Activated CD4-positive, alpha-beta T cell treated with anti-CD3 and anti-CD28 coated beads for 36 hours (primary cell): ENCODE measurements around the gene OSBPL10. TPM values are rescaled to one million over a fixed set of nuclear protein-coding genes. Genes with fewer than 3 reads are reported as not detected.

Experiments used
- ATAC-seq: fragments of 200-7000 bp; cut with Tn5 transposase; one replicate; pipeline ENCODE4 v1.10.0; 2021; ENCODE audit warnings: mild to moderate bottlenecking, moderate library complexity
- CTCF ChIA-PET: fragments of 350-600 bp; sonication (Branson Sonifier 250); formaldehyde crosslinking; loops from one replicate; lab custom pipeline; 2021; ENCODE audit warnings: antibody characterized with exemption; lab: Charles Lee
- POLR2A ChIA-PET: fragments of 350-600 bp; sonication (Branson Sonifier 250); formaldehyde crosslinking; loops from one replicate; lab custom pipeline; 2021; ENCODE audit warnings: antibody characterized with exemption, inconsistent platforms; lab: Charles Lee
- DNase-seq: peaks from one replicate; pipeline ENCODE4 v3.0.0-alpha.2; 2020
- H3K27ac Mint-ChIP-seq: one replicate; pipeline ENCODE4 v1.8.0; 2021; ENCODE audit warnings: mixed read lengths
- H3K27me3 Mint-ChIP-seq: one replicate; pipeline ENCODE4 v1.8.0; 2021; ENCODE audit warnings: mixed read lengths
- H3K36me3 Mint-ChIP-seq: one replicate; pipeline ENCODE4 v1.8.0; 2021; ENCODE audit warnings: low read depth, mixed read lengths
- H3K4me1 Mint-ChIP-seq: one replicate; pipeline ENCODE4 v1.8.0; 2021; ENCODE audit warnings: mixed read lengths
- H3K4me3 Mint-ChIP-seq: one replicate; pipeline ENCODE4 v1.8.0; 2021; ENCODE audit warnings: mild to moderate bottlenecking, moderate library complexity, mixed read lengths
- H3K9me3 Mint-ChIP-seq: one replicate; pipeline ENCODE4 v1.8.0; 2021; ENCODE audit warnings: low read depth, mixed read lengths
- intact Hi-C, 2 experiments: fragments of 100-400 bp; cut with DNase I in 1 of 2; cut with micrococcal nuclease in 1 of 2; formaldehyde crosslinking; loops; one replicate each; pipeline versions ENCODE4 v1.14.2 to v1.15.1; 2022 to 2024; cut with DNase I, micrococcal nuclease
- total RNA-seq, 2 experiments: library from RNA; stranded (reverse); gene quantifications; one replicate each; pipeline ENCODE4 v1.2.3, GENCODE V29; 2021

OSBPL10 gene
- total RNA-seq, 2 experiments from 2014 or later, result 11.2 to 11.8 TPM

DNA sequence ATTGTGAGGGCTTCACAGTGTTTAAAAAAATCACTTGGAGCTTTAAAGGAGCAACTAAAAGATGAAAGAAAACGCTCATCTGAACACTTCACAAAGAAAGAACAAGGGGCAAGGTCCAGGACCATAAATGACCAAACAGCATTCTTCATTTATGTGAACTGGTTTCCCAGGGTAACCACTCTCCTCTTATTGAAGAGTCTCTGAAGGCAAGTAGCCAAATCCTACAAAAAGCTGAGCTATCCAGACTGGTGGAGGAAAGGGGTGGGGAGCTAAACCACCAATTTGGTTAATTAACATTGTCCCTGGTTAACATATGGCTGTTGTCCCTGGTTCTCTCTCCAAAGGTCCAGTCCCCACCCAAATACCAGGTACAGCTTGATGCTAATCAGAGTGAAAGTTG lies 58.1 kb downstream of the OSBPL10 start:
- Mint-ChIP-seq H3K4me1 (peaks cover 34% of the 10 kb centered on the region), H3K27me3 (peaks cover 2% of the 10 kb centered on the region), H3K36me3 (peaks cover 13% of the 10 kb centered on the region), H3K9me3 (peaks cover 11% of the 10 kb centered on the region), H3K4me3 (no peak overlapping the region), H3K27ac (no peak overlapping the region)
- DNase-seq, result no peak
- no peak for ATAC-seq
- POLR2A ChIA-PET, result no interaction called here
- intact Hi-C loops, result loop anchor here in 1 of 2 experiments (10.0 kb wide), 1 partner anchor 148 kb away; no protein-coding TSS in a partner anchor
- CTCF ChIA-PET, result interaction anchor here (1.1 kb wide), 1 partner anchor 299 kb away, joined by 3 read pairs; no protein-coding TSS in a partner anchor

DNA sequence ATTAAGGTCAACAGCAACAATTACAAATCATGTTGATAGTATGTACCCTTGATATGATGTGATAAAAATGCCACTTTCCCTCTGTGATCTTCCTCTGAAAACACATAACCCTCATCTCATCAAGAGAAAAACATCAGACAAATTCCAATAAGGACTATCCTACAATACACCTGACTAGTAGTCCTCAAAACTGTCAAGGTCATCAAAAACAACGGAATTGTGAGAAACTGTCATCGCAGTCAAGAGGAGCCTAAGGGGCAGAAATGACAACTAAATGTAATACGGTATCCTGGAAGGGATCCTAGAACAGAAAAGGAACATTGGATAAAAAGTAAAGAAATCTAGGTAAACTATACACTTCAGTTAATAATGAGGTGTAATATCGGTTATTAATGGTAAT lies 59.2 kb downstream of the OSBPL10 start:
- ChIA-PET CTCF (no interaction called here), POLR2A (no interaction called here)
- Mint-ChIP-seq H3K4me1 (peaks cover 32% of the 10 kb centered on the region), H3K27me3 (peaks cover 2% of the 10 kb centered on the region), H3K36me3 (peaks cover 13% of the 10 kb centered on the region), H3K9me3 (peaks cover 11% of the 10 kb centered on the region), H3K27ac (no peak overlapping the region), H3K4me3 (no peak overlapping the region)
- ATAC-seq, result no peak
- DNase-seq, result no peak
- intact Hi-C loops, result loop anchor here in 1 of 2 experiments (10.0 kb wide), 1 partner anchor 147 kb away; no protein-coding TSS in a partner anchor

GRCh38 chr3:31920310-31920709 lies 60.8 kb downstream of the OSBPL10 start:
- intact Hi-C loops, result loop anchor here in 1 of 2 experiments (10.0 kb wide), 1 partner anchor 146 kb away; no protein-coding TSS in a partner anchor
- DNase-seq (no peak), ATAC-seq (no peak)
- ChIA-PET POLR2A (no interaction called here), CTCF (no interaction called here)
- Mint-ChIP-seq H3K27ac (no peak overlapping the region), H3K36me3 (peaks cover 13% of the 10 kb centered on the region), H3K9me3 (peaks cover 11% of the 10 kb centered on the region), H3K4me1 (peaks cover 28% of the 10 kb centered on the region), H3K27me3 (peaks cover 2% of the 10 kb centered on the region), H3K4me3 (no peak overlapping the region)

DNA sequence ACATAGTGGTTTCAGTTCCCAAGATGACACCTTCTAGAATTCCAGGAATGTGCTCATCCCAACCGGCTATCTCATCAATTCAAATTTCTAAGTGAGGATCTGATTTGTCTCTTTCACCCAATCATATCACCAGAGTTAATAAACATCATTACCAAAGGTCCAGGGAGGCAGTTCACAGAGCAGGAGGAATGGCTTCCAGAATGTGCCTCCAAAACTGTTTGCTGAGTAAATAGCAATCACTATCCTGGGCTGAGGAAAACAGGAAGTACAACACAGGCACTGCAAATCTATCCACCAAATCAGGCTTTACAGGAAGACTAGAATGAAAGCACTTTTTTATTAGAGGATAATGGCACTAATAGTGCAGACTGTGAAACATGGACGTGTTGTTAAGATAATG lies 61.5 kb downstream of the OSBPL10 start:
- POLR2A ChIA-PET, result no interaction called here
- DNase-seq (no peak), ATAC-seq (no peak)
- Mint-ChIP-seq H3K27ac (no peak overlapping the region), H3K36me3 (peaks cover 13% of the 10 kb centered on the region), H3K9me3 (peaks cover 11% of the 10 kb centered on the region), H3K27me3 (no peaks in the 10 kb centered on the region), H3K4me3 (no peak overlapping the region), H3K4me1 (peaks cover 25% of the 10 kb centered on the region)
- CTCF ChIA-PET, result no interaction called here
- intact Hi-C loops, result no loop called here

GRCh38 chr3:31918179-31919150 lies 62.6 kb downstream of the OSBPL10 start:
- peaks cover 23% of the 10 kb centered on the region for H3K4me1 Mint-ChIP-seq
- ChIA-PET CTCF (interaction anchor here (0.6 kb wide), 1 partner anchor 385 kb away, joined by 3 read pairs; no protein-coding TSS in a partner anchor), POLR2A (no interaction called here)
- no peak overlapping the region for H3K4me3 Mint-ChIP-seq
- no peak for DNase-seq
- ATAC-seq, result peak; percentile 74
- H3K27me3 Mint-ChIP-seq, result no peaks in the 10 kb centered on the region
- intact Hi-C loops, result no loop called here
- peaks cover 11% of the 10 kb centered on the region for H3K9me3 Mint-ChIP-seq
- H3K27ac Mint-ChIP-seq, result peak overlapping the region; percentile 85
- H3K36me3 Mint-ChIP-seq, result peaks cover 9% of the 10 kb centered on the region

DNA sequence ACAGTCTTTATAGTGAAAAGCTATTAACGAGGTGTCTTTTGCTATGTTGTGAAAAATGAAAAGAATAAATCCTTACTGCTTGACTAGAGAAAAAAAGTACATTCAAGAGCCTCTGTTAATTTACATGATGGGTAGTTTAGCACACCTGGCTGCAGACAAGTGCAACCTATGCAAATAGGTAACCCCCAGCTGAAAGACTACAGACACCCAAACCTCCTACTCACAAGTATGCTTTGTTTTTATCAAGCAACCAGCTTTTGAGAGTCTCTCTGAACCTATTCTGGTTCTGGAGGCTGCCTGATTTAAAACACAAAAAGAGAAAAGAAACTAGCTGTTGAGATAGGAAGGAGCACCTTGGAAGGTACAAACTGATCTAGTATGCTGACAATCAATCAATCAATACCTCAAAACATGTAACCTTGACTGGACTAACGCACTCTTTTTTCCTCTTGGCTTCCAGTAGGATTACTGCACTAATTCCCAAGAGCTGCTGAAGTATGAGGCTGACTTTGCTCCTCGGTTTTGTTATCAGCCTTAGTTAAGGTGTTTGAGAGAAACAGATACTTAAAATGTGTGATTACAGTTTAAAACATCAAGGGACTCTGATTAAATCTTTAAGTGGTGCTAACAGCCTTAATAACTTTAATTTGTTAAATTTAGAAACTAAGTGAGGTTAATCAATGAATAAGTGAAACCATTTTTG lies 63.6 kb downstream of the OSBPL10 start:
- Mint-ChIP-seq H3K4me3 (no peak overlapping the region), H3K9me3 (peaks cover 11% of the 10 kb centered on the region), H3K36me3 (peaks cover 9% of the 10 kb centered on the region), H3K4me1 (peaks cover 23% of the 10 kb centered on the region), H3K27ac (peak overlapping the region; percentile 58), H3K27me3 (no peaks in the 10 kb centered on the region)
- DNase-seq, result no peak
- ChIA-PET POLR2A (no interaction called here), CTCF (interaction anchor here (0.5 kb wide), 1 partner anchor 28 kb away, joined by 4 read pairs; no protein-coding TSS in a partner anchor)
- ATAC-seq, result no peak
- intact Hi-C loops, result no loop called here

- CTCF ChIA-PET, result interaction anchor here (0.5 kb wide), 1 partner anchor 143 kb away, joined by 3 read pairs; no protein-coding TSS in a partner anchor
- POLR2A ChIA-PET, result no interaction called here
- H3K9me3 Mint-ChIP-seq, result no peaks in the 10 kb centered on the region
Measured at GRCh38 chr3:31911643-31912042, 69.4 kb downstream of the OSBPL10 start.

GRCh38 chr3:31911124-31911523 lies 69.9 kb downstream of the OSBPL10 start:
- H3K4me1 Mint-ChIP-seq, result peaks cover 3% of the 10 kb centered on the region
- ATAC-seq (no peak), DNase-seq (no peak)
- no peak overlapping the region for H3K4me3 Mint-ChIP-seq
- H3K9me3 Mint-ChIP-seq, result no peaks in the 10 kb centered on the region
- no peaks in the 10 kb centered on the region for H3K27me3 Mint-ChIP-seq
- ChIA-PET CTCF (interaction anchor here (0.5 to 0.7 kb wide), 2 partner anchors 143 to 369 kb away, joined by 3 read pairs; no protein-coding TSS in a partner anchor), POLR2A (no interaction called here)
- H3K36me3 Mint-ChIP-seq, result no peaks in the 10 kb centered on the region
- intact Hi-C loops, result no loop called here
- H3K27ac Mint-ChIP-seq, result no peak overlapping the region

More at GRCh38 chr3:31911643-31912042, 69.4 kb downstream of the OSBPL10 start:
- H3K4me1 Mint-ChIP-seq, result peaks cover 8% of the 10 kb centered on the region
- no peak for DNase-seq
- H3K27me3 Mint-ChIP-seq, result no peaks in the 10 kb centered on the region
- intact Hi-C loops, result no loop called here
- no peak overlapping the region for H3K4me3 Mint-ChIP-seq
- no peak for ATAC-seq
- H3K27ac Mint-ChIP-seq, result no peak overlapping the region
- no peaks in the 10 kb centered on the region for H3K36me3 Mint-ChIP-seq

- DNase-seq, result no peak
- no peak for ATAC-seq
- Mint-ChIP-seq H3K27me3 (no peaks in the 10 kb centered on the region), H3K9me3 (no peaks in the 10 kb centered on the region), H3K36me3 (no peaks in the 10 kb centered on the region), H3K4me1 (peaks cover 4% of the 10 kb centered on the region), H3K27ac (no peak overlapping the region), H3K4me3 (no peak overlapping the region)
- intact Hi-C loops, result no loop called here
- CTCF ChIA-PET, result no interaction called here
- POLR2A ChIA-PET, result no interaction called here
Measured at GRCh38 chr3:31909455-31909854, 71.6 kb downstream of the OSBPL10 start.

DNA sequence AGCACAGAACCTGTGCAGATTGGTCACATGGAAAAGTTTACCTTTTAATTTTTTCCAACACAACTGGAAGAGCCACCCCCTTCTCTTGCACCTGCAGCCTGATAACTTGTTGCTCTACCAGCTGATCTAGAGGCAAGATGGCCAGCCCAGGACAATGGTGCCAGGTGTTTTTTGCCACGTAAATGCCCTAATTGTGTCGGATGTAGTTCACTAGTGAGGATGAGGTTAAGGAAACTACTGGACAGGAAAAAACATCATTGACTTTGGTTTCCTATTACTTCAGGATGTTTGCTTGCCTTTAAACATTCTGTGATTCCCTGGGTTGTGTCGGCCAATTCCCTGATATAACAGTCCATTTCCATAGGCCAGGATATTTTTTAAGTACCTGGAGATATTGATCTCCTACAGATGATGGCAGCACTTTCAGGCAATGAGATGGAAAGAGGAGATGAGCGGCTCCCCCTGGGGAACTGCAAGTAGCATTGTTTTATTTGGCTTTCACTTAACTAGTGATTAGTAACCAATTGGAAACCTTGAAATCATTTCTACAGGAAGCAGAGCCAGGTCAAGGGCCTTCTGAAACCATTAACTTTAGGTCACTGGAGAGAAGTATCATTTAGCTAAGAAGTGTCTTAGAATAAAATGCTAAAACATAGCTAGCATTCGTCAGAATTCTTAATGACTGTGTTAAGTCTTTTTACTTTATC lies 72.5 kb downstream of the OSBPL10 start:
- Mint-ChIP-seq H3K4me3 (no peak overlapping the region), H3K27me3 (no peaks in the 10 kb centered on the region), H3K4me1 (peaks cover 12% of the 10 kb centered on the region), H3K27ac (no peak overlapping the region), H3K9me3 (no peaks in the 10 kb centered on the region), H3K36me3 (no peaks in the 10 kb centered on the region)
- no peak for DNase-seq
- POLR2A ChIA-PET, result no interaction called here
- peak; percentile 19 for ATAC-seq
- intact Hi-C loops, result no loop called here
- CTCF ChIA-PET, result no interaction called here

DNA sequence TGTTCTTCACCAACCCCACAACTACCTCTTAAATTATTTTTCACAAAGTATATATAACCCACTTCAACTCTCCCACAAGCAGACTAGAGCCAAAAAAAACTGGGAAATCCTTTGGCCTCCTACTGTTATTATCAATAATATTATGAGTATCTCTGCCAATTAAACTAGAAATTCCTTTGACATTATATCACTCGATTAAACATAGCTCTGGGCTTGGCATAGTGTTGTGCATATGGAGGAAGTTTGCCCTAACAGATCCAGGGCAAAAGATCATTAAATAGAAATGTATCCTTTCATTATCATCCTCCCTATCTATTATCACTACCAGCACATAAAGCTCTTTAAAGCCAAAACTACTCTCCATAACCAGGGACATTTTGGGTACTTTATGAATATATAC lies 74.9 kb downstream of the OSBPL10 start:
- H3K36me3 Mint-ChIP-seq, result no peaks in the 10 kb centered on the region
- ATAC-seq (no peak), DNase-seq (no peak)
- POLR2A ChIA-PET, result no interaction called here
- H3K27me3 Mint-ChIP-seq, result no peaks in the 10 kb centered on the region
- H3K4me3 Mint-ChIP-seq, result no peak overlapping the region
- CTCF ChIA-PET, result interaction anchor here (0.6 kb wide), 1 partner anchor 257 kb away, joined by 3 read pairs; no protein-coding TSS in a partner anchor
- H3K4me1 Mint-ChIP-seq, result peaks cover 16% of the 10 kb centered on the region
- intact Hi-C loops, result no loop called here
- H3K9me3 Mint-ChIP-seq, result no peaks in the 10 kb centered on the region
- no peak overlapping the region for H3K27ac Mint-ChIP-seq
